Mucosa of descending colon (tissue), 3 donors: ENCODE results near the gene ATXN7. TPM values are rescaled to one million over a fixed set of nuclear protein-coding genes. Genes with fewer than 3 reads are reported as not detected.

Experiments
- ATAC-seq: fragments of 200-7000 bp; cut with Tn5 transposase; one replicate; pipeline ENCODE4 v1.9.1; 2020; ENCODE audit warnings: mild to moderate bottlenecking, moderate library complexity
- DNase-seq, 3 donors: peaks; one replicate each; pipeline ENCODE4 v3.0.0-alpha.2; 2020
- H3K36me3 ChIP-seq: fragments of 200-600 bp; one replicate; pipeline ENCODE4 v1.8.0; 2021; ENCODE audit warnings: low read depth, mild to moderate bottlenecking
- H3K4me1 ChIP-seq: fragments of 200-600 bp; one replicate; pipeline ENCODE4 v1.8.0; 2021; ENCODE audit warnings: low read depth, mild to moderate bottlenecking
- H3K4me3 ChIP-seq: fragments of 200-600 bp; one replicate; pipeline ENCODE4 v1.8.0; 2021; ENCODE audit warnings: mild to moderate bottlenecking
- H3K9me3 ChIP-seq: fragments of 200-600 bp; one replicate; pipeline ENCODE4 v1.8.0; 2021; ENCODE audit warnings: mild to moderate bottlenecking
- CTCF ChIP-seq: fragments of 200-600 bp; IDR thresholded peaks from one replicate; pipeline ENCODE4 v1.8.0; 2022; ENCODE audit warnings: antibody characterized with exemption, mild to moderate bottlenecking
- intact Hi-C, 2 donors: fragments of 100-400 bp; cut with DNase I in 1 of 2; cut with micrococcal nuclease in 1 of 2; formaldehyde crosslinking; loops; one replicate each; pipeline versions ENCODE4 v1.11.0 to v1.11.1; 2022; cut with DNase I, micrococcal nuclease
- total RNA-seq, 3 donors: library from RNA; stranded (reverse); fragmentation: NEBNext Ultra II Directional in 2 of 3; extraction: Animal tissue kit (Norgen Biotek cat#: 25700) in 2 of 3; gene quantifications; one replicate each; pipeline versions ENCODE4 v1.2.1 to v1.2.4, GENCODE V29; 2021 to 2023
- donor health status: DM: no; HTN: no; CAD: no; lungs with moderate emphysema.
- donor health status: DM: no; HTN: no; CAD: no.
- donor health status: DM: no; HTN: yes; CAD: no.

The ATXN7 gene
- total RNA-seq, 3 donors from 2014 or later: 41.2 to 57.4 (median 41.5) TPM

- no peak overlapping the region for H3K4me3 ChIP-seq
- ATAC-seq (no peak), DNase-seq (no peak)
- H3K9me3 ChIP-seq: no peaks in the 10 kb centered on the region
- no peak for TF ChIP-seq CTCF
- intact Hi-C loops: no loop called here
- H3K4me1 ChIP-seq: peaks cover 36% of the 10 kb centered on the region
- no peaks in the 10 kb centered on the region for H3K36me3 ChIP-seq
Measured at GRCh38 chr3:63973406-63973805, 109.7 kb downstream of the ATXN7 start.

GRCh38 chr3:63974451-63974850 is 110.8 kb downstream of the ATXN7 start:
- Histone ChIP-seq H3K4me3 (no peak overlapping the region), H3K36me3 (no peaks in the 10 kb centered on the region), H3K9me3 (no peaks in the 10 kb centered on the region), H3K4me1 (peaks cover 29% of the 10 kb centered on the region)
- intact Hi-C loops: no loop called here
- no peak for ATAC-seq
- DNase-seq: no peak
- no peak for TF ChIP-seq CTCF

- Histone ChIP-seq H3K36me3 (no peaks in the 10 kb centered on the region), H3K4me3 (no peak overlapping the region), H3K4me1 (peaks cover 17% of the 10 kb centered on the region), H3K9me3 (no peaks in the 10 kb centered on the region)
- no peak for ATAC-seq
- intact Hi-C loops: no loop called here
- no peak for TF ChIP-seq CTCF
- DNase-seq: no peak
Measured at GRCh38 chr3:63975723-63976122, 112.1 kb downstream of the ATXN7 start.

- peak; percentile 25 for ATAC-seq
- DNase-seq: no peak
- Histone ChIP-seq H3K4me1 (peaks cover 11% of the 10 kb centered on the region), H3K36me3 (no peaks in the 10 kb centered on the region), H3K4me3 (no peak overlapping the region), H3K9me3 (no peaks in the 10 kb centered on the region)
- no peak for TF ChIP-seq CTCF
- intact Hi-C loops: no loop called here
Measured at GRCh38 chr3:63976161-63976871, 112.6 kb downstream of the ATXN7 start.

- DNase-seq: no peak
- peaks cover 8% of the 10 kb centered on the region for H3K4me1 ChIP-seq
- no peak for ATAC-seq
- no peaks in the 10 kb centered on the region for H3K36me3 ChIP-seq
- no peaks in the 10 kb centered on the region for H3K9me3 ChIP-seq
- TF ChIP-seq CTCF: no peak
- intact Hi-C loops: no loop called here
- H3K4me3 ChIP-seq: no peak overlapping the region
Measured at GRCh38 chr3:63976872-63977200, 113.2 kb downstream of the ATXN7 start.

GRCh38 chr3:63977893-63978292 is 114.2 kb downstream of the ATXN7 start:
- Histone ChIP-seq H3K36me3 (no peaks in the 10 kb centered on the region), H3K4me1 (no peaks in the 10 kb centered on the region), H3K4me3 (no peak overlapping the region), H3K9me3 (no peaks in the 10 kb centered on the region)
- no peak for ATAC-seq
- intact Hi-C loops: no loop called here
- TF ChIP-seq CTCF: no peak
- no peak for DNase-seq
